Measurements from ENCODE around the gene KIF5B.
"Not testable (repeated sequence)": the region's sequence is repeated elsewhere in the genome, so short reads cannot be mapped to it uniquely, and the experiment has no call there.

Gene KIF5B

GRCh38 chr10:32048282-32048681, 7.9 kb downstream of the KIF5B start:
- FAIRE-seq (no peak), DNase-seq (ENCODE audit: insufficient read length, low spot score) (no peak)
- TF ChIP-seq PAX5 (IDR thresholded peaks at IDR 0.05; ENCODE audit: insufficient read depth, low read length, severe bottlenecking) = no peak
- TF ChIP-seq POLR2A (IDR thresholded peaks at IDR 0.05; ENCODE audit: low read depth, low read length) = no peak
- TF ChIP-seq SPI1 (IDR thresholded peaks at IDR 0.05; ENCODE audit: low read depth, low read length) = no peak
- no peak for TF ChIP-seq TAF1 (IDR thresholded peaks at IDR 0.05; ENCODE audit: low read depth, low read length)
- no peak for TF ChIP-seq POLR2AphosphoS5 (IDR thresholded peaks at IDR 0.05; ENCODE audit: low read depth, low read length)
- TF ChIP-seq POU2F2 (IDR thresholded peaks at IDR 0.05; ENCODE audit: low read depth, low read length) = no peak

GRCh38 chr10:32047881-32048280, 8.3 kb downstream of the KIF5B start:
- no peak for TF ChIP-seq PAX5 (IDR thresholded peaks at IDR 0.05; ENCODE audit: insufficient read depth, low read length, severe bottlenecking)
- TF ChIP-seq POU2F2 (IDR thresholded peaks at IDR 0.05; ENCODE audit: low read depth, low read length) = no peak
- TF ChIP-seq SPI1 (IDR thresholded peaks at IDR 0.05; ENCODE audit: low read depth, low read length) = no peak
- TF ChIP-seq POLR2AphosphoS5 (IDR thresholded peaks at IDR 0.05; ENCODE audit: low read depth, low read length) = no peak
- no peak for TF ChIP-seq TAF1 (IDR thresholded peaks at IDR 0.05; ENCODE audit: low read depth, low read length)
- no peak for TF ChIP-seq POLR2A (IDR thresholded peaks at IDR 0.05; ENCODE audit: low read depth, low read length)
- DNase-seq (ENCODE audit: insufficient read length, low spot score) (no peak), FAIRE-seq (no peak)

- DNase-seq (ENCODE audit: insufficient read length, low spot score) (no peak), FAIRE-seq (no peak)
- no peak for TF ChIP-seq TAF1 (IDR thresholded peaks at IDR 0.05; ENCODE audit: low read depth, low read length)
- no peak for TF ChIP-seq PAX5 (IDR thresholded peaks at IDR 0.05; ENCODE audit: insufficient read depth, low read length, severe bottlenecking)
- TF ChIP-seq POLR2AphosphoS5 (IDR thresholded peaks at IDR 0.05; ENCODE audit: low read depth, low read length) = no peak
- no peak for TF ChIP-seq POU2F2 (IDR thresholded peaks at IDR 0.05; ENCODE audit: low read depth, low read length)
- TF ChIP-seq SPI1 (IDR thresholded peaks at IDR 0.05; ENCODE audit: low read depth, low read length) = no peak
- no peak for TF ChIP-seq POLR2A (IDR thresholded peaks at IDR 0.05; ENCODE audit: low read depth, low read length)
Observed at GRCh38 chr10:32046151-32046550, 10.1 kb downstream of the KIF5B start.

- not testable (repeated sequence) for DNase-seq (ENCODE audit: insufficient read length, low spot score); FAIRE-seq
Observed at GRCh38 chr10:32042730-32043129, 13.5 kb downstream of the KIF5B start.

GRCh38 chr10:32041290-32042028, 14.8 kb downstream of the KIF5B start:
- no peak for DNase-seq (ENCODE audit: insufficient read length, low spot score)
- TF ChIP-seq PAX5 (IDR thresholded peaks at IDR 0.05; ENCODE audit: insufficient read depth, low read length, severe bottlenecking) = no peak
- FAIRE-seq = no peak

- TF ChIP-seq POLR2A (IDR thresholded peaks at IDR 0.05; ENCODE audit: low read depth, low read length) = no peak
- no peak for TF ChIP-seq POLR2AphosphoS5 (IDR thresholded peaks at IDR 0.05; ENCODE audit: low read depth, low read length)
- TF ChIP-seq SPI1 (IDR thresholded peaks at IDR 0.05; ENCODE audit: low read depth, low read length) = no peak
- TF ChIP-seq POU2F2 (IDR thresholded peaks at IDR 0.05; ENCODE audit: low read depth, low read length) = no peak
- TF ChIP-seq PAX5 (IDR thresholded peaks at IDR 0.05; ENCODE audit: insufficient read depth, low read length, severe bottlenecking) = no peak
- no peak for FAIRE-seq
- DNase-seq (ENCODE audit: insufficient read length, low spot score) = no peak
Observed at GRCh38 chr10:32039734-32040133, 16.5 kb downstream of the KIF5B start.

- DNase-seq (ENCODE audit: insufficient read length, low spot score) (no peak), FAIRE-seq (no peak)
- TF ChIP-seq POLR2A (IDR thresholded peaks at IDR 0.05; ENCODE audit: low read depth, low read length) (no peak), POU2F2 (IDR thresholded peaks at IDR 0.05; ENCODE audit: low read depth, low read length) (no peak), POLR2AphosphoS5 (IDR thresholded peaks at IDR 0.05; ENCODE audit: low read depth, low read length) (no peak), SPI1 (IDR thresholded peaks at IDR 0.05; ENCODE audit: low read depth, low read length) (no peak), PAX5 (IDR thresholded peaks at IDR 0.05; ENCODE audit: insufficient read depth, low read length, severe bottlenecking) (no peak), TAF1 (IDR thresholded peaks at IDR 0.05; ENCODE audit: low read depth, low read length) (no peak)
Observed at GRCh38 chr10:32038777-32039176, 17.4 kb downstream of the KIF5B start.

GRCh38 chr10:32036922-32037321, 19.3 kb downstream of the KIF5B start:
- no peak for TF ChIP-seq PAX5 (IDR thresholded peaks at IDR 0.05; ENCODE audit: insufficient read depth, low read length, severe bottlenecking)
- no peak for TF ChIP-seq POLR2A (IDR thresholded peaks at IDR 0.05; ENCODE audit: low read depth, low read length)
- TF ChIP-seq POU2F2 (IDR thresholded peaks at IDR 0.05; ENCODE audit: low read depth, low read length) = no peak
- no peak for TF ChIP-seq POLR2AphosphoS5 (IDR thresholded peaks at IDR 0.05; ENCODE audit: low read depth, low read length)
- no peak for TF ChIP-seq TAF1 (IDR thresholded peaks at IDR 0.05; ENCODE audit: low read depth, low read length)
- no peak for TF ChIP-seq SPI1 (IDR thresholded peaks at IDR 0.05; ENCODE audit: low read depth, low read length)
- no peak for DNase-seq (ENCODE audit: insufficient read length, low spot score)
- no peak for FAIRE-seq

GRCh38 chr10:32035038-32035437, 21.2 kb downstream of the KIF5B start:
- no peak for TF ChIP-seq PAX5 (IDR thresholded peaks at IDR 0.05; ENCODE audit: insufficient read depth, low read length, severe bottlenecking)
- FAIRE-seq = peak; percentile 43

GRCh38 chr10:32033171-32033570, 23.1 kb downstream of the KIF5B start:
- no peak for TF ChIP-seq POLR2A (IDR thresholded peaks at IDR 0.05; ENCODE audit: low read depth, low read length)
- no peak for TF ChIP-seq PAX5 (IDR thresholded peaks at IDR 0.05; ENCODE audit: insufficient read depth, low read length, severe bottlenecking)
- TF ChIP-seq POLR2AphosphoS5 (IDR thresholded peaks at IDR 0.05; ENCODE audit: low read depth, low read length) = no peak
- TF ChIP-seq POU2F2 (IDR thresholded peaks at IDR 0.05; ENCODE audit: low read depth, low read length) = no peak
- no peak for TF ChIP-seq SPI1 (IDR thresholded peaks at IDR 0.05; ENCODE audit: low read depth, low read length)
- no peak for TF ChIP-seq TAF1 (IDR thresholded peaks at IDR 0.05; ENCODE audit: low read depth, low read length)
- DNase-seq (ENCODE audit: insufficient read length, low spot score) (no peak), FAIRE-seq (no peak)

More at GRCh38 chr10:32035038-32035437, 21.2 kb downstream of the KIF5B start:
- no peak for DNase-seq (ENCODE audit: insufficient read length, low spot score)
